ENCODE results near the gene SLC8A1. TPM values are rescaled to one million over a fixed set of nuclear protein-coding genes. Genes with fewer than 3 reads are reported as not detected.

The SLC8A1 gene
- total RNA-seq, 1 experiment from 2014 or later = 1.7 TPM

DNA sequence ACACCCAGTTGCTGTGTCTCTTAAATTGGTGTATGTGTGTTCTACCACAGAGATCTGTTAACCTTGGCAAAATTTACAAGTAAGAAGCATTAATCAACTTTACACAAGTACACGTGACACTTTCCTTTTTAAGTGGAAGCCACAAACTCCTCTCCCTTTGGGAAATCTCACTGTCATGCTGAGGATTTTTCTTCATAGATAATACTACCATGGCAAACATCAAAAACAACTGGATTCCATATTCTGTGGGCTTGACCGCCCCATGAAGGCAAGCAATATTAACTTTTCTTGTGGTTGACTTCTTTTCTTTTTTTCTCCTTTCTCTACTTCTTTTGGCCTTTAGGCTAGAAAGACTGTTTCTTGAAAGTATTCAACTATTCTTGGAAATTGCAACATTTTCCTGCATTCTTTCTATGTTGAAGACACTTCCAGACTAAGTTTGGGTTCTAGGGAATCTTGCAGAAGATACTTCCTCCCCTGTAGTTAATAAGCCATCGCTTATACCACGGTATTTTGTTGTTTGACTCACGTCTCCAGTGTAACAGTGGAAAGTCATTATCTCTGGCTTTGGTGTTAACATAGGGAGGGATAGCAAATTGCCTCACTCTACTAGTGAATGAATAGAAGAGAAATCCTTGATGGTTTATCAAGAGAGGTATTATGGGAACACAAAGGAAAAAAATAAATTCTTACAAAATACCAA lies 79.5 kb downstream of the SLC8A1 start:
- no peak overlapping the region for H3K56ac ChIP-seq (ENCODE audit: insufficient read length, low read depth, low read length)
- Mint-ChIP-seq H3K4me1 (peaks cover 16 to 18% of the 10 kb centered on the region in 2 experiments), H3K36me3 (ENCODE audit: insufficient read depth in 1 of 3, low read depth in 3 of 3) (no peaks in the 10 kb centered on the region), H3K4me3 (no peak overlapping the region), H3K9me3 (no peaks in the 10 kb centered on the region), H3K27ac (peak overlapping the region in 2 of 3 experiments; percentile 7 to 62; a peak in 2 of 7 replicates), H3K27me3 (ENCODE audit: low read depth) (no peaks in the 10 kb centered on the region)
- H3K9me3 ChIP-seq (ENCODE audit: control insufficient read depth, low read depth, low read length) = no peaks in the 10 kb centered on the region
- no peak overlapping the region for H2BK12ac ChIP-seq (ENCODE audit: insufficient read length, low read depth, low read length)
- TF ChIP-seq, protein P1, sequence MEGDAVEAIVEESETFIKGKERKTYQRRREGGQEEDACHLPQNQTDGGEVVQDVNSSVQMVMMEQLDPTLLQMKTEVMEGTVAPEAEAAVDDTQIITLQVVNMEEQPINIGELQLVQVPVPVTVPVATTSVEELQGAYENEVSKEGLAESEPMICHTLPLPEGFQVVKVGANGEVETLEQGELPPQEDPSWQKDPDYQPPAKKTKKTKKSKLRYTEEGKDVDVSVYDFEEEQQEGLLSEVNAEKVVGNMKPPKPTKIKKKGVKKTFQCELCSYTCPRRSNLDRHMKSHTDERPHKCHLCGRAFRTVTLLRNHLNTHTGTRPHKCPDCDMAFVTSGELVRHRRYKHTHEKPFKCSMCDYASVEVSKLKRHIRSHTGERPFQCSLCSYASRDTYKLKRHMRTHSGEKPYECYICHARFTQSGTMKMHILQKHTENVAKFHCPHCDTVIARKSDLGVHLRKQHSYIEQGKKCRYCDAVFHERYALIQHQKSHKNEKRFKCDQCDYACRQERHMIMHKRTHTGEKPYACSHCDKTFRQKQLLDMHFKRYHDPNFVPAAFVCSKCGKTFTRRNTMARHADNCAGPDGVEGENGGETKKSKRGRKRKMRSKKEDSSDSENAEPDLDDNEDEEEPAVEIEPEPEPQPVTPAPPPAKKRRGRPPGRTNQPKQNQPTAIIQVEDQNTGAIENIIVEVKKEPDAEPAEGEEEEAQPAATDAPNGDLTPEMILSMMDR (conservative IDR thresholded peaks at IDR 0.05) = no peak
- no peak overlapping the region for H3K4ac ChIP-seq (ENCODE audit: low read depth, low read length)
- H3K79me1 ChIP-seq (ENCODE audit: insufficient read depth, low read depth, low read length, poor library complexity, severe bottlenecking) = no peaks in the 10 kb centered on the region
- no peaks in the 10 kb centered on the region for H3K4me1 ChIP-seq (ENCODE audit: insufficient read depth, low read length)
- no peak overlapping the region for H3K18ac ChIP-seq (ENCODE audit: insufficient read length, low read depth, low read length)
- no peak overlapping the region for H2BK15ac ChIP-seq (ENCODE audit: low read depth, low read length)
- DNase-seq = no peak
- H4K8ac ChIP-seq (replicated peaks; ENCODE audit: insufficient read length, low read depth, low read length) = no peak overlapping the region
- no peak overlapping the region for H3T11ph ChIP-seq (ENCODE audit: low read length)
- H2AK5ac ChIP-seq (ENCODE audit: insufficient read length, low read length) = no peak overlapping the region
- H4K91ac ChIP-seq (ENCODE audit: insufficient read length, low read depth, low read length) = no peak overlapping the region
- no peak overlapping the region for H3K4me2 ChIP-seq (ENCODE audit: insufficient read depth, insufficient read length, low read length)
- H4K5ac ChIP-seq (ENCODE audit: insufficient read length, low read depth, low read length) = no peak overlapping the region
- peak overlapping the region; percentile 81 for H2BK120ac ChIP-seq (ENCODE audit: low read depth, low read length, poor library complexity, severe bottlenecking)
- peak overlapping the region; percentile 83 for H2BK20ac ChIP-seq (ENCODE audit: low read depth, low read length, poor library complexity, severe bottlenecking)
- H2AFZ ChIP-seq (ENCODE audit: low read length) = no peak overlapping the region
- H3K27me3 ChIP-seq (ENCODE audit: insufficient read depth, low read length) = no peaks in the 10 kb centered on the region
- no CpG with 5 or more reads among the region's 5 CpGs for WGBS (ENCODE audit: extremely low coverage, insufficient read length, low lambda C conversion rate)
- H3K27ac ChIP-seq (ENCODE audit: insufficient read length, low read depth, low read length) = no peak overlapping the region
- H3K23ac ChIP-seq (ENCODE audit: insufficient read length, low read depth, low read length) = no peak overlapping the region
- H3K23me2 ChIP-seq (ENCODE audit: insufficient read length, low read depth, low read length, poor library complexity, severe bottlenecking) = no peaks in the 10 kb centered on the region
- H3K79me2 ChIP-seq (ENCODE audit: insufficient read depth, low read length) = no peaks in the 10 kb centered on the region
- H3K9ac ChIP-seq (ENCODE audit: extremely low read depth, insufficient read length, low read length) = no peak overlapping the region
- no peak overlapping the region for H3K14ac ChIP-seq (ENCODE audit: insufficient read depth, low read length)
- H2BK5ac ChIP-seq (ENCODE audit: insufficient read length, low read length) = no peak overlapping the region
- H4K20me1 ChIP-seq (ENCODE audit: control insufficient read depth, insufficient read depth, insufficient read length) = no peaks in the 10 kb centered on the region

Measured in H9 (cell line).